GM21381 (cell line): ENCODE data around the gene JSRP1.
"Not testable (repeated sequence)": the region's sequence is repeated elsewhere in the genome, so short reads cannot be mapped to it uniquely, and the experiment has no call there.

Experiments
- ATAC-seq: cut with Tn5 transposase; IDR thresholded peaks from one replicate; pipeline ENCODE4 v1.9.1; 2021; ENCODE audit warnings: mild to moderate bottlenecking, moderate library complexity; ENCODE audit not compliant: unreplicated experiment

JSRP1 gene

GRCh38 chr19:2282862-2283237, 26.6 kb upstream of the JSRP1 start:
- no peak for ATAC-seq

- ATAC-seq, result no peak
Measured at GRCh38 chr19:2282062-2282861, 26.0 kb upstream of the JSRP1 start, which contains the start of gene PEAK3. TSS of gene PEAK3 (minus strand) at chr19:2282175. CDS start at chr19:2280931, 1,244 bp downstream.

- not testable (repeated sequence) for ATAC-seq
Measured at GRCh38 chr19:2281265-2282061, 25.2 kb upstream of the JSRP1 start.

GRCh38 chr19:2280633-2281264, 24.5 kb upstream of the JSRP1 start:
- no peak for ATAC-seq

GRCh38 chr19:2278459-2279158, 22.4 kb upstream of the JSRP1 start:
- no peak for ATAC-seq

GRCh38 chr19:2277138-2277537, 20.9 kb upstream of the JSRP1 start:
- no peak for ATAC-seq

- ATAC-seq, result no peak
Measured at GRCh38 chr19:2276429-2276986, 20.3 kb upstream of the JSRP1 start.

- ATAC-seq, result no peak
Measured at GRCh38 chr19:2275588-2276428, 19.6 kb upstream of the JSRP1 start.

GRCh38 chr19:2274931-2275535, 18.8 kb upstream of the JSRP1 start:
- no peak for ATAC-seq

GRCh38 chr19:2274185-2274711, 18.0 kb upstream of the JSRP1 start:
- ATAC-seq, result no peak

- peak; percentile 28 for ATAC-seq
Measured at GRCh38 chr19:2273356-2274184, 17.4 kb upstream of the JSRP1 start.

- ATAC-seq, result no peak
Measured at GRCh38 chr19:2271234-2272103, 15.3 kb upstream of the JSRP1 start.

GRCh38 chr19:2270423-2271233, 14.4 kb upstream of the JSRP1 start:
- no peak for ATAC-seq

GRCh38 chr19:2270157-2270422, 13.9 kb upstream of the JSRP1 start:
- ATAC-seq, result no peak

- ATAC-seq, result peak; percentile 60
Measured at GRCh38 chr19:2269244-2270156, 13.3 kb upstream of the JSRP1 start.

- ATAC-seq, result no peak
Measured at GRCh38 chr19:2268861-2269243, 12.6 kb upstream of the JSRP1 start.
